ENCODE measurements around the gene LTBP3.

The LTBP3 gene

GRCh38 chr11:65552388-65552951, 5.7 kb downstream of the LTBP3 start:
- Histone ChIP-seq H3K27me3 (ENCODE audit: control insufficient read depth, insufficient read depth, low read length) (no peaks in the 10 kb centered on the region; the same call in 1 of the 2 replicates), H3K36me3 (ENCODE audit: control insufficient read depth, insufficient read depth, low read length) (no peaks in the 10 kb centered on the region), H3K27ac (ENCODE audit: low read length) (no peak overlapping the region), H3K9me3 (ENCODE audit: control insufficient read depth, insufficient read depth, low read length) (no peaks in the 10 kb centered on the region), H3K4me3 (ENCODE audit: low read length) (no peak overlapping the region), H3K4me1 (ENCODE audit: control insufficient read depth, insufficient read depth, low read length) (peaks cover 9% of the 10 kb centered on the region)
- WGBS (ENCODE audit: insufficient coverage, insufficient read length) = no CpG with 5 or more reads among the region's 9 CpGs
- no peak for DNase-seq (ENCODE audit: low read depth, low spot score)

- WGBS (ENCODE audit: insufficient coverage, insufficient read length) = no CpG with 5 or more reads among the region's 17 CpGs
- Histone ChIP-seq H3K27ac (ENCODE audit: low read length) (no peak overlapping the region), H3K27me3 (ENCODE audit: control insufficient read depth, insufficient read depth, low read length) (no peaks in the 10 kb centered on the region; the same call in 1 of the 2 replicates), H3K36me3 (ENCODE audit: control insufficient read depth, insufficient read depth, low read length) (no peaks in the 10 kb centered on the region), H3K9me3 (ENCODE audit: control insufficient read depth, insufficient read depth, low read length) (no peaks in the 10 kb centered on the region), H3K4me1 (ENCODE audit: control insufficient read depth, insufficient read depth, low read length) (peaks cover 11% of the 10 kb centered on the region), H3K4me3 (ENCODE audit: low read length) (no peak overlapping the region)
- no peak for DNase-seq (ENCODE audit: low read depth, low spot score)
Measured at GRCh38 chr11:65551572-65552387, 6.4 kb downstream of the LTBP3 start.

- WGBS (ENCODE audit: insufficient coverage, insufficient read length) = no CpG with 5 or more reads among the region's 3 CpGs
- Histone ChIP-seq H3K27me3 (ENCODE audit: control insufficient read depth, insufficient read depth, low read length) (peaks cover 5% of the 10 kb centered on the region; the same call in 1 of the 2 replicates), H3K4me3 (ENCODE audit: low read length) (no peak overlapping the region), H3K4me1 (ENCODE audit: control insufficient read depth, insufficient read depth, low read length) (peaks cover 10% of the 10 kb centered on the region), H3K36me3 (ENCODE audit: control insufficient read depth, insufficient read depth, low read length) (no peaks in the 10 kb centered on the region), H3K9me3 (ENCODE audit: control insufficient read depth, insufficient read depth, low read length) (no peaks in the 10 kb centered on the region), H3K27ac (ENCODE audit: low read length) (no peak overlapping the region)
- no peak for DNase-seq (ENCODE audit: low read depth, low spot score)
Measured at GRCh38 chr11:65549096-65549495, 9.1 kb downstream of the LTBP3 start.

- WGBS (ENCODE audit: insufficient coverage, insufficient read length) = no CpG with 5 or more reads among the region's 3 CpGs
- H3K27me3 ChIP-seq (ENCODE audit: control insufficient read depth, insufficient read depth, low read length) = peaks cover 5% of the 10 kb centered on the region; the same call in 1 of the 2 replicates
- peaks cover 9% of the 10 kb centered on the region for H3K4me1 ChIP-seq (ENCODE audit: control insufficient read depth, insufficient read depth, low read length)
- H3K27ac ChIP-seq (ENCODE audit: low read length) = no peak overlapping the region
- H3K9me3 ChIP-seq (ENCODE audit: control insufficient read depth, insufficient read depth, low read length) = no peaks in the 10 kb centered on the region
- no peaks in the 10 kb centered on the region for H3K36me3 ChIP-seq (ENCODE audit: control insufficient read depth, insufficient read depth, low read length)
- no peak for DNase-seq (ENCODE audit: low read depth, low spot score)
- H3K4me3 ChIP-seq (ENCODE audit: low read length) = no peak overlapping the region
Measured at GRCh38 chr11:65548395-65548794, 9.8 kb downstream of the LTBP3 start.

- Histone ChIP-seq H3K4me3 (ENCODE audit: low read length) (0 out of 2 replicates have a peak overlapping the region, but pooled peaks have one; percentile 2), H3K9me3 (ENCODE audit: control insufficient read depth, insufficient read depth, low read length) (no peaks in the 10 kb centered on the region), H3K27ac (ENCODE audit: low read length) (no peak overlapping the region), H3K36me3 (ENCODE audit: control insufficient read depth, insufficient read depth, low read length) (no peaks in the 10 kb centered on the region), H3K27me3 (ENCODE audit: control insufficient read depth, insufficient read depth, low read length) (peaks cover 5% of the 10 kb centered on the region; the same call in 1 of the 2 replicates), H3K4me1 (ENCODE audit: control insufficient read depth, insufficient read depth, low read length) (peaks cover 7% of the 10 kb centered on the region)
- WGBS (ENCODE audit: insufficient coverage, insufficient read length) = no CpG with 5 or more reads among the region's 52 CpGs
- DNase-seq (ENCODE audit: low read depth, low spot score) = no peak
Measured at GRCh38 chr11:65547446-65548125, 10.6 kb downstream of the LTBP3 start.

GRCh38 chr11:65546217-65546958, 11.8 kb downstream of the LTBP3 start:
- no peak overlapping the region for H3K27ac ChIP-seq (ENCODE audit: low read length)
- no peaks in the 10 kb centered on the region for H3K9me3 ChIP-seq (ENCODE audit: control insufficient read depth, insufficient read depth, low read length)
- no peaks in the 10 kb centered on the region for H3K36me3 ChIP-seq (ENCODE audit: control insufficient read depth, insufficient read depth, low read length)
- H3K4me3 ChIP-seq (ENCODE audit: low read length) = peak overlapping the region; percentile 60; the same call in 1 of the 2 replicates
- H3K4me1 ChIP-seq (ENCODE audit: control insufficient read depth, insufficient read depth, low read length) = peaks cover 4% of the 10 kb centered on the region
- peaks cover 5% of the 10 kb centered on the region; the same call in 1 of the 2 replicates for H3K27me3 ChIP-seq (ENCODE audit: control insufficient read depth, insufficient read depth, low read length)
- no CpG with 5 or more reads among the region's 64 CpGs for WGBS (ENCODE audit: insufficient coverage, insufficient read length)
- no peak for DNase-seq (ENCODE audit: low read depth, low spot score)

GRCh38 chr11:65545853-65546216, 12.3 kb downstream of the LTBP3 start:
- DNase-seq (ENCODE audit: low read depth, low spot score) = no peak
- H3K27me3 ChIP-seq (ENCODE audit: control insufficient read depth, insufficient read depth, low read length) = peaks cover 5% of the 10 kb centered on the region; the same call in 1 of the 2 replicates
- peaks cover 4% of the 10 kb centered on the region for H3K4me1 ChIP-seq (ENCODE audit: control insufficient read depth, insufficient read depth, low read length)
- no peaks in the 10 kb centered on the region for H3K36me3 ChIP-seq (ENCODE audit: control insufficient read depth, insufficient read depth, low read length)
- no peaks in the 10 kb centered on the region for H3K9me3 ChIP-seq (ENCODE audit: control insufficient read depth, insufficient read depth, low read length)
- H3K27ac ChIP-seq (ENCODE audit: low read length) = no peak overlapping the region
- H3K4me3 ChIP-seq (ENCODE audit: low read length) = no peak overlapping the region
- no CpG with 5 or more reads among the region's 4 CpGs for WGBS (ENCODE audit: insufficient coverage, insufficient read length)

- DNase-seq (ENCODE audit: low read depth, low spot score) = no peak
- Histone ChIP-seq H3K9me3 (ENCODE audit: control insufficient read depth, insufficient read depth, low read length) (no peaks in the 10 kb centered on the region), H3K27ac (ENCODE audit: low read length) (no peak overlapping the region), H3K36me3 (ENCODE audit: control insufficient read depth, insufficient read depth, low read length) (no peaks in the 10 kb centered on the region), H3K4me1 (ENCODE audit: control insufficient read depth, insufficient read depth, low read length) (peaks cover 4% of the 10 kb centered on the region), H3K4me3 (ENCODE audit: low read length) (no peak overlapping the region), H3K27me3 (ENCODE audit: control insufficient read depth, insufficient read depth, low read length) (peaks cover 5% of the 10 kb centered on the region; the same call in 1 of the 2 replicates)
- WGBS (ENCODE audit: insufficient coverage, insufficient read length) = no CpG with 5 or more reads among the region's 3 CpGs
Measured at GRCh38 chr11:65542738-65543390, 15.3 kb downstream of the LTBP3 start.

- peaks cover 5% of the 10 kb centered on the region; the same call in 1 of the 2 replicates for H3K27me3 ChIP-seq (ENCODE audit: control insufficient read depth, insufficient read depth, low read length)
- H3K4me3 ChIP-seq (ENCODE audit: low read length) = peak overlapping the region; percentile 67; the same call in 1 of the 2 replicates
- peaks cover 2% of the 10 kb centered on the region; the same call in 1 of the 2 replicates for H3K4me1 ChIP-seq (ENCODE audit: control insufficient read depth, insufficient read depth, low read length)
- H3K36me3 ChIP-seq (ENCODE audit: control insufficient read depth, insufficient read depth, low read length) = no peaks in the 10 kb centered on the region; the same call in 1 of the 2 replicates
- H3K9me3 ChIP-seq (ENCODE audit: control insufficient read depth, insufficient read depth, low read length) = no peaks in the 10 kb centered on the region
- DNase-seq (ENCODE audit: low read depth, low spot score) = no peak
- H3K27ac ChIP-seq (ENCODE audit: low read length) = no peak overlapping the region
- no CpG with 5 or more reads among the region's 18 CpGs for WGBS (ENCODE audit: insufficient coverage, insufficient read length)
Measured at GRCh38 chr11:65541093-65541982, 16.8 kb downstream of the LTBP3 start.

All from iPS DF 6.9 (cell line).